Ascending aorta (tissue), 2 donors: Measurements from ENCODE around the gene PDZRN4. TPM values are rescaled to one million over a fixed set of nuclear protein-coding genes. Genes with fewer than 3 reads are reported as not detected.
"Not testable (repeated sequence)": the region's sequence is repeated elsewhere in the genome, so short reads cannot be mapped to it uniquely, and the experiment has no call there.

Experiments used
- DNase-seq, 2 donors: peaks; one replicate each; pipeline ENCODE4 v3.0.0-alpha.2; 2019; ENCODE audit warnings: low spot score in 2 of 2
- H3K27ac ChIP-seq, 2 donors: fragments of 200-600 bp; sonication (generic); one replicate each; pipeline ENCODE4 v1.5.1; 2016 to 2017; ENCODE audit warnings: mild to moderate bottlenecking in 1 of 2
- H3K27me3 ChIP-seq: fragments of 200-600 bp; sonication (generic); one replicate; pipeline ENCODE4 v1.5.1; 2017
- H3K36me3 ChIP-seq, 2 donors: fragments of 200-600 bp; sonication (generic); one replicate each; pipeline ENCODE4 v1.5.1; 2016
- H3K4me1 ChIP-seq, 2 donors: fragments of 200-600 bp; sonication (generic); one replicate each; pipeline ENCODE4 v1.5.1; 2016 to 2017; ENCODE audit warnings: mild to moderate bottlenecking in 1 of 2
- H3K4me3 ChIP-seq, 2 donors: fragments of 200-600 bp; sonication (generic); one replicate each; pipeline ENCODE4 v1.5.1; 2016 to 2017; ENCODE audit warnings: mild to moderate bottlenecking in 1 of 2
- H3K9me3 ChIP-seq, 2 donors: fragments of 200-600 bp; sonication (generic); one replicate each; pipeline ENCODE4 v1.5.1; 2016
- CTCF ChIP-seq, 3 experiments: fragments of 200-600 bp in 2 of 3; fragments of 450-650 bp in 1 of 3; sonication (generic) in 2 of 3; IDR thresholded peaks; one replicate each; pipeline ENCODE4 v1.5.1; 2016 to 2019; ENCODE audit warnings: antibody characterized with exemption in 3 of 3, mild to moderate bottlenecking in 1 of 3, moderate library complexity in 1 of 3
- intact Hi-C: fragments of 100-400 bp; cut with DNase I; formaldehyde crosslinking; loops from one replicate; pipeline ENCODE4 v1.15.1; 2023
- total RNA-seq: library from RNA; depleted of rRNA; stranded (reverse); fragments of >200 nt; gene quantifications from one replicate; pipeline ENCODE4 v1.1.0, GENCODE V29; 2016

PDZRN4 gene
- total RNA-seq, 1 donor from 2014 or later, result 1.3 TPM

- DNase-seq, result no peak
- H3K4me1 ChIP-seq, result no peaks in the 10 kb centered on the region
- TF ChIP-seq CTCF (IDR thresholded peaks at IDR 0.05), result no peak
- no peak overlapping the region for H3K27ac ChIP-seq
- H3K27me3 ChIP-seq, result no peaks in the 10 kb centered on the region
- no peaks in the 10 kb centered on the region for H3K36me3 ChIP-seq
- H3K9me3 ChIP-seq, result no peaks in the 10 kb centered on the region
- H3K4me3 ChIP-seq, result no peak overlapping the region
- intact Hi-C loops, result no loop called here
These were observed 25.7 kb upstream of the PDZRN4 start for GRCh38 chr12:41162461-41162860.

- intact Hi-C loops, result no loop called here
- no peak for DNase-seq
- Histone ChIP-seq H3K27ac (no peak overlapping the region), H3K4me1 (no peaks in the 10 kb centered on the region), H3K9me3 (no peaks in the 10 kb centered on the region), H3K4me3 (no peak overlapping the region), H3K27me3 (no peaks in the 10 kb centered on the region), H3K36me3 (no peaks in the 10 kb centered on the region)
- no peak for TF ChIP-seq CTCF (IDR thresholded peaks at IDR 0.05)
These were observed 20.4 kb upstream of the PDZRN4 start for GRCh38 chr12:41167701-41168100.

GRCh38 chr12:41174602-41175001, 13.5 kb upstream of the PDZRN4 start:
- Histone ChIP-seq H3K27ac (no peak overlapping the region), H3K9me3 (no peaks in the 10 kb centered on the region), H3K4me3 (no peak overlapping the region), H3K36me3 (no peaks in the 10 kb centered on the region), H3K4me1 (no peaks in the 10 kb centered on the region), H3K27me3 (no peaks in the 10 kb centered on the region)
- DNase-seq, result no peak
- intact Hi-C loops, result no loop called here
- TF ChIP-seq CTCF (IDR thresholded peaks at IDR 0.05), result no peak

GRCh38 chr12:41179507-41179906, 8.6 kb upstream of the PDZRN4 start:
- H3K9me3 ChIP-seq, intact Hi-C loops, DNase-seq, H3K4me1 ChIP-seq, H3K27ac ChIP-seq, H3K36me3 ChIP-seq, H3K4me3 ChIP-seq, H3K27me3 ChIP-seq: not testable (repeated sequence)

- intact Hi-C loops, result loop anchor here (5.0 kb wide), 2 partner anchors 43 to 173 kb away; no protein-coding TSS in a partner anchor
- Histone ChIP-seq H3K27ac (peak overlapping the region in 1 of 2 donors; percentile 6), H3K9me3 (no peaks in the 10 kb centered on the region), H3K4me1 (no peaks in the 10 kb centered on the region), H3K27me3 (no peaks in the 10 kb centered on the region), H3K36me3 (no peaks in the 10 kb centered on the region), H3K4me3 (no peak overlapping the region)
- no peak for DNase-seq
- TF ChIP-seq CTCF (IDR thresholded peaks at IDR 0.05), result no peak
These were observed 3.3 kb upstream of the PDZRN4 start for GRCh38 chr12:41184864-41185263.

- H3K4me3 ChIP-seq, result no peak overlapping the region
- H3K27ac ChIP-seq, result no peak overlapping the region
- H3K9me3 ChIP-seq, result no peaks in the 10 kb centered on the region
These were observed 2.1 kb upstream of the PDZRN4 start for GRCh38 chr12:41186026-41186425.

More at GRCh38 chr12:41186026-41186425, 2.1 kb upstream of the PDZRN4 start:
- H3K27me3 ChIP-seq, result no peaks in the 10 kb centered on the region
- intact Hi-C loops, result loop anchor here (5.0 kb wide), 2 partner anchors 44 to 174 kb away; no protein-coding TSS in a partner anchor
- no peak for DNase-seq
- no peak for TF ChIP-seq CTCF (IDR thresholded peaks at IDR 0.05)
- H3K36me3 ChIP-seq, result no peaks in the 10 kb centered on the region
- peaks cover 0 to 3% of the 10 kb centered on the region in 2 donors for H3K4me1 ChIP-seq
